Thyroid gland (tissue), 4 donors: Measurements from ENCODE around the gene SIDT1. TPM values are rescaled to one million over a fixed set of nuclear protein-coding genes. Genes with fewer than 3 reads are reported as not detected.

Experiments used
- DNase-seq, 2 donors: peaks; one replicate each; pipeline ENCODE4 v3.0.0-alpha.2; 2019
- H3K27ac ChIP-seq, 3 donors: fragments of 200-600 bp; sonication (generic); 1 replicate in 2 of 3; 2 replicates in 1 of 3; pipeline ENCODE4 v1.5.1; 2016 to 2019; ENCODE audit warnings: mild to moderate bottlenecking in 1 of 3, moderate library complexity in 1 of 3
- H3K27me3 ChIP-seq: fragments of 200-600 bp; sonication (generic); one replicate; pipeline ENCODE4 v1.5.1; 2019
- H3K36me3 ChIP-seq, 2 donors: fragments of 200-600 bp; sonication (generic); one replicate each; pipeline ENCODE4 v1.5.1; 2016 to 2019
- H3K4me1 ChIP-seq, 2 donors: fragments of 200-600 bp; sonication (generic); one replicate each; pipeline ENCODE4 v1.5.1; 2017 to 2019
- H3K4me3 ChIP-seq, 3 donors: fragments of 200-600 bp; sonication (generic); replicated peaks in 1 of 3; 1 replicate in 2 of 3; 2 replicates in 1 of 3; pipeline ENCODE4 v1.5.1; 2016; ENCODE audit warnings: mild to moderate bottlenecking in 1 of 3
- H3K9me3 ChIP-seq: fragments of 200-600 bp; sonication (generic); one replicate; pipeline ENCODE4 v1.5.1; 2017
- POLR2A ChIP-seq, 2 donors: fragments of 450-650 bp; IDR thresholded peaks; one replicate each; pipeline ENCODE4 v1.6.1; 2017; ENCODE audit warnings: antibody characterized with exemption in 2 of 2, mild to moderate bottlenecking in 2 of 2, moderate library complexity in 1 of 2
- WGBS, 2 donors: methylation state at CpG; one replicate each; pipeline ENCODE4 v1.1.5; 2017; 5-methylcytosine and 5-hydroxymethylcytosine counted together
- intact Hi-C: fragments of 100-400 bp; cut with DNase I; formaldehyde crosslinking; loops from one replicate; pipeline ENCODE4 v1.15.1; 2023
- total RNA-seq, 4 donors: library from RNA; depleted of rRNA; stranded (reverse); fragments of >200 nt; gene quantifications; one replicate each; pipeline ENCODE4 v1.2.3, GENCODE V29; 2016
- TF ChIP-seq, protein P1 (sequence below), 6 experiments: fragments of 200-600 bp in 3 of 6; fragments of 450-650 bp in 3 of 6; sonication (generic) in 3 of 6; IDR thresholded peaks; one replicate each; pipeline ENCODE4 v1.5.1; 2016 to 2019; ENCODE audit warnings: antibody characterized with exemption in 6 of 6, mild to moderate bottlenecking in 2 of 6, inconsistent platforms in 1 of 6, moderate library complexity in 1 of 6

SIDT1 gene
- 1 to 10 TPM in 3 of 4 donors, under 1 TPM in 1; 0.98 to 3.1 (median 2.6) TPM for total RNA-seq

DNA sequence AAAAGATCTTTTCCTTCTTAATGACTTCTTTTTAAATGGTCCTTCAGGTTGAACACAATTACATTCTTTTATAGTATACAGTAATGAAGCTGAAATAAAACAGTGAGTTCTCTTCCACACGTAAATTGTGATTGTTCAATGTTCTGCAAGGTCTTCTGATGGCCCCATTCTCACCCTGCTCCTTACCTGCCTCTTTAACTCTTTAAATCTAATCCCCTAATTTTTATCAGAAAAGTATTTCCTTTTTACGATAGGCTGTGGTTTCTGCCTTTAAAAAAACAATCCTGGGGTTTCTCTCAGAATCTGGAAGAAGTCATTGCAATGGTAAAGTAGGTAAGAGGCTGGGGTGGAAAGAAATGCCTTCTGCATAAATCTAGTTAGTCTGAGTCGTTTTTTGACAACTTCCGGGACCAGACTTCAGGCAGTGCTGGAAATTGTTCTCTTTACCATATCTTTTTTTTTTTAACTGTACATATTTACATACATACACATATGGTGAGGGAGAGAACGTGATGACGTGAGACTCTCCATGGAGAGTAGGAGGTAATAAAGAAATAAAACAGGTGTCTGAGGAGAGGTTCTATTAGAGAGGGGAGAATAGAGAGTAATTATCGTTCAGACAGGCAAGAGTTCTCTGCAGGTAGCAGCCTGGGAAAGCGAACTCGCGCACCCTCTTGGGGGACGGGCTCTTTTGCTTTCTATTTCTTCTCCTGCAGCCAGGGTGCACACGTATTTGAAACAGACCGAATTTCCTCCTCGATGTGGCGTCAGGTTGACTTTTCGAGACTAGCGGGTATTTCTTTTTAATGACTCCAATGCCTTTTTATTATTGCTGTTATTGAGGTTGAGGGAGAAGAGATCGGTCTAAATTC is at the start of gene SIDT1:
Gene SIDT1 (plus strand): TSS at position 730 of the 872 bp plus-strand sequence. CDS start 467 bp downstream, outside the sequence.
- Histone ChIP-seq H3K4me3 (peak within 1 kb of the TSS; percentile 6 to 51 (median 16)), H3K4me1 (peaks cover 4% of the 10 kb centered on the region in 2 donors), H3K27me3 (no peaks in the 10 kb centered on the region), H3K36me3 (no peaks in the 10 kb centered on the region), H3K27ac (peak within 1 kb of the TSS in 1 of 3 donors; percentile 0), H3K9me3 (no peaks in the 10 kb centered on the region)
- WGBS, 2 donors = 8 to 10% methylated on average over 18 of the region's 18 CpGs
- intact Hi-C loops = no loop called here
- no peak for TF ChIP-seq POLR2A (IDR thresholded peaks at IDR 0.05)
- TF ChIP-seq, protein P1, sequence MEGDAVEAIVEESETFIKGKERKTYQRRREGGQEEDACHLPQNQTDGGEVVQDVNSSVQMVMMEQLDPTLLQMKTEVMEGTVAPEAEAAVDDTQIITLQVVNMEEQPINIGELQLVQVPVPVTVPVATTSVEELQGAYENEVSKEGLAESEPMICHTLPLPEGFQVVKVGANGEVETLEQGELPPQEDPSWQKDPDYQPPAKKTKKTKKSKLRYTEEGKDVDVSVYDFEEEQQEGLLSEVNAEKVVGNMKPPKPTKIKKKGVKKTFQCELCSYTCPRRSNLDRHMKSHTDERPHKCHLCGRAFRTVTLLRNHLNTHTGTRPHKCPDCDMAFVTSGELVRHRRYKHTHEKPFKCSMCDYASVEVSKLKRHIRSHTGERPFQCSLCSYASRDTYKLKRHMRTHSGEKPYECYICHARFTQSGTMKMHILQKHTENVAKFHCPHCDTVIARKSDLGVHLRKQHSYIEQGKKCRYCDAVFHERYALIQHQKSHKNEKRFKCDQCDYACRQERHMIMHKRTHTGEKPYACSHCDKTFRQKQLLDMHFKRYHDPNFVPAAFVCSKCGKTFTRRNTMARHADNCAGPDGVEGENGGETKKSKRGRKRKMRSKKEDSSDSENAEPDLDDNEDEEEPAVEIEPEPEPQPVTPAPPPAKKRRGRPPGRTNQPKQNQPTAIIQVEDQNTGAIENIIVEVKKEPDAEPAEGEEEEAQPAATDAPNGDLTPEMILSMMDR (IDR thresholded peaks at IDR 0.05) = peak in 2 of 6 experiments; percentile 15 to 21
- DNase-seq = peak; percentile 47 to 60

DNA sequence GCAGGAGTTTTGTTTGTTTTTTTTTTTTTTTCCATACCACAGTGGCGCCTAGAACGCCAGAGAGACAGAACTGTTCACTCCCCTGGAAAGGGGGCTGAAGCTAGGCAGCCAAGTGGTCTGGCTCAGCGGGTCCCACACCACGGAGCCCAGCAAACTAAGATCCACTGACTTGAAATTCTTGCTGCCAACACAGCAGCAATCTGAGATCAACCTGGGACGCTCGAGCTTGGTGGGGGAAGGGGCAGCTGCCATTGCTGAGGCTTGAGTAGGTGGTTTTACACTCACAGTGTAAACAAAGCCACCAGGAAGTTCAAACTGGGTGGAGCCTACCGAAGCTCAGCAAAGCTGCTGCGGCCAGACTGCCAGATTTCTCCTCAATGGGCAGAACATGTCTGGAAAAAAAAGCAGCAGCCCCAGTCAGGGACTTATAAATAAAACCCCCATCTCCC is 47.2 kb upstream of the SIDT1 start:
- no peak for DNase-seq
- H3K36me3 ChIP-seq = peaks cover 0 to 3% of the 10 kb centered on the region in 2 donors
- 81 to 84% methylated on average over 8 of the region's 8 CpGs for WGBS, 2 donors
- no peaks in the 10 kb centered on the region for H3K4me1 ChIP-seq
- no peak overlapping the region for H3K27ac ChIP-seq
- intact Hi-C loops = no loop called here
- H3K4me3 ChIP-seq = no peak overlapping the region
- TF ChIP-seq, protein P1 (IDR thresholded peaks at IDR 0.05) = no peak
- TF ChIP-seq POLR2A (IDR thresholded peaks at IDR 0.05) = no peak
- H3K27me3 ChIP-seq = no peaks in the 10 kb centered on the region
- H3K9me3 ChIP-seq = no peaks in the 10 kb centered on the region

DNA sequence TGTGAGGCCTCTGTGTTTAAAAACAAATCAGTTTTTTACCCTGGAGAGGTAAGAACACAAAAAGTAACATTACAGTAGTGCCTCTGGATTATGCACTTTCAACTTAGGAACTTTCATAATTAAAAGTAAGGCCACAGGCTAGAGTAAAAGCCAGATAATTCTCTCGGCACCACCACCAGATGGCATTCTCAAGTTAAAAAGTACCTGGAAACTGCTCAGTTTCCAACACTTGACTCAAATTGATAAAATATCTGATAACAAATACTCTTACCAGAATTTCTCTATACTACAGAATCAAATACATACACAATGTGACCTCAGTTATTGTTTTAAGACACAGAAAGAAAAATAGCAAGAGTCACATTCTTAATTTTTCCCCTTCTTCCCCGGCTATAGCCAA is 37.3 kb upstream of the SIDT1 start:
- 73 to 75% methylated on average over 2 of the region's 2 CpGs for WGBS, 2 donors
- DNase-seq = peak; percentile 35 to 48
- H3K36me3 ChIP-seq = peaks cover 7 to 12% of the 10 kb centered on the region in 2 donors
- no peaks in the 10 kb centered on the region for H3K4me1 ChIP-seq
- H3K27ac ChIP-seq = no peak overlapping the region
- no peak for TF ChIP-seq POLR2A (IDR thresholded peaks at IDR 0.05)
- TF ChIP-seq, protein P1 (IDR thresholded peaks at IDR 0.05) = peak in 3 of 6 experiments; percentile 46 to 54 (median 48)
- no peak overlapping the region for H3K4me3 ChIP-seq
- H3K27me3 ChIP-seq = no peaks in the 10 kb centered on the region
- intact Hi-C loops = loop anchor here (10.0 kb wide), 1 partner anchor 130 kb away; no protein-coding TSS in a partner anchor
- no peaks in the 10 kb centered on the region for H3K9me3 ChIP-seq

DNA sequence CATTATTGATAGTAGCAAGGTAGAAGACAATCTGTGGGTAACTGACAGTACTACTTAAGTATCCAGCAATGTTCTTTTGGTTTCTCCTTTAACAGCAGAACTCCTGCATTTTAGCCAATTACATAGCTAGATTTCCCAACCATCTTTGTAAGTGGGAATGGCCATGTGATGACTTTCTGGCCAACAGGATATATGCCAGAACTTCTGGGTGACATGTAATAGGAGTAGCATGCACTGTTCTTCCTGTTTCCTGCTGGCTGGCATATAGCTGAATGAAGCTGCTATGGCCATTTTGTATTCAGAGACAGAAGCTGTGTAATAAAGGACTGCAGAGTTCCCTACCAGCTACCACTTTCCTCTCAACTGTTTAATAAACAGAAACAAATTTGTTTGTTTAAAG is 35.4 kb upstream of the SIDT1 start:
- Histone ChIP-seq H3K4me1 (no peaks in the 10 kb centered on the region), H3K4me3 (no peak overlapping the region), H3K27me3 (no peaks in the 10 kb centered on the region), H3K36me3 (peaks cover 7 to 12% of the 10 kb centered on the region in 2 donors), H3K27ac (no peak overlapping the region), H3K9me3 (no peaks in the 10 kb centered on the region)
- intact Hi-C loops = loop anchor here (10.0 kb wide), 1 partner anchor 128 kb away; no protein-coding TSS in a partner anchor
- TF ChIP-seq, protein P1 (IDR thresholded peaks at IDR 0.05) = no peak
- TF ChIP-seq POLR2A (IDR thresholded peaks at IDR 0.05) = no peak
- DNase-seq = no peak
